Neuron (in vitro differentiated cells): Measurements from ENCODE around the gene MYOM3.

Source experiments
- H2AFZ ChIP-seq: one replicate; pipeline ENCODE4 v1.6.1; 2013; ENCODE audit warnings: low read depth, mild to moderate bottlenecking, inconsistent platforms, low read length, moderate library complexity
- H3K27me3 ChIP-seq: one replicate; pipeline ENCODE4 v1.6.1; 2013; ENCODE audit warnings: low read length; ENCODE audit not compliant: insufficient read depth
- H3K36me3 ChIP-seq: one replicate; pipeline ENCODE4 v1.6.1; 2013; ENCODE audit warnings: low read length; ENCODE audit not compliant: insufficient read depth
- H3K4me1 ChIP-seq: one replicate; pipeline ENCODE4 v1.6.1; 2013; ENCODE audit warnings: low read length; ENCODE audit not compliant: insufficient read depth
- H3K4me3 ChIP-seq: 2 replicates; pipeline ENCODE4 v1.5.1; 2013; ENCODE audit warnings: mild to moderate bottlenecking, low read length, moderate library complexity
- H3K9me3 ChIP-seq: one replicate; pipeline ENCODE4 v1.6.1; 2013; ENCODE audit warnings: low read length

The MYOM3 gene

GRCh38 chr1:24081190-24081589 lies 30.7 kb downstream of the MYOM3 start:
- H2AFZ ChIP-seq, result no peak overlapping the region
- no peaks in the 10 kb centered on the region for H3K36me3 ChIP-seq
- no peaks in the 10 kb centered on the region for H3K9me3 ChIP-seq
- H3K4me1 ChIP-seq, result no peaks in the 10 kb centered on the region
- no peak overlapping the region for H3K4me3 ChIP-seq
- H3K27me3 ChIP-seq, result peaks cover 2% of the 10 kb centered on the region

DNA sequence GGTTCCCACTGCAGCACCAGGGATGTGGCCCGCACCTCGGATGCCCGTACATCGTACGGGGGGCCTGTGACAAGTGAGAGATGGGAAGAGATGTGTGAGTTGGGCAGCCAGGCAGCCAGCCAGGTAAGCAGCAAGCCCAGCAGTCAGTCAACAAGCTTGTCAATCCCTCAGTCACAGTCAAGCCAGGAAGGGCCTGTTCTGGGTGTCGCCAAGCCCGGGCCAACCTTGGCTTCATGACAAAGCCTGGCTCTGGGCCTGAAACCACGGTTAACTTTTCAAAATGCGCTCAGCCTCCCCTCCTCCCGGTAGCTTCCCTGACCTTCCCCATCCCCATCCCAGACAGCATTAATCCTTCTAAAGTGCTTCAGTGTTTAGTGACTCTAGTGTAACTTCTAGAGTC lies 31.8 kb downstream of the MYOM3 start:
- Histone ChIP-seq H3K36me3 (no peaks in the 10 kb centered on the region), H3K27me3 (no peaks in the 10 kb centered on the region), H2AFZ (no peak overlapping the region), H3K4me3 (no peak overlapping the region), H3K4me1 (no peaks in the 10 kb centered on the region), H3K9me3 (no peaks in the 10 kb centered on the region)

GRCh38 chr1:24077278-24077978 lies 34.5 kb downstream of the MYOM3 start:
- no peaks in the 10 kb centered on the region for H3K9me3 ChIP-seq
- H3K4me3 ChIP-seq, result no peak overlapping the region
- H3K27me3 ChIP-seq, result no peaks in the 10 kb centered on the region
- no peaks in the 10 kb centered on the region for H3K4me1 ChIP-seq
- H3K36me3 ChIP-seq, result no peaks in the 10 kb centered on the region
- H2AFZ ChIP-seq, result no peak overlapping the region

- no peak overlapping the region for H3K4me3 ChIP-seq
- H3K4me1 ChIP-seq, result no peaks in the 10 kb centered on the region
- H3K36me3 ChIP-seq, result no peaks in the 10 kb centered on the region
- peaks cover 7% of the 10 kb centered on the region for H3K27me3 ChIP-seq
- H3K9me3 ChIP-seq, result no peaks in the 10 kb centered on the region
- no peak overlapping the region for H2AFZ ChIP-seq
Measured at GRCh38 chr1:24075946-24076345, 36.0 kb downstream of the MYOM3 start.

DNA sequence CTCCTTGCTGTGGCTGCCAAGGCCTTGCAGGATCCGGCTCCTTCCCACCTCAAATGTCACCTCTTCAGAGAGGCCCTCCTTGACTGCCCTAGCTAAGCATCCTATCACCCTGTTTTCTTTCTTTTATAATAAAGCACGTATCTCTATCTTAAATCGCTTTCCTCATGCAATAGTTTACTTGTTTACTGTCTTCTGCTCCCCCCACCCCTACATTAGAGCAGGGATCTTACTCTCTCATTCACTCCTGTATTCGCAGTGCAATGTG lies 36.4 kb downstream of the MYOM3 start:
- H3K9me3 ChIP-seq, result no peaks in the 10 kb centered on the region
- H3K27me3 ChIP-seq, result peaks cover 7% of the 10 kb centered on the region
- no peaks in the 10 kb centered on the region for H3K36me3 ChIP-seq
- H3K4me3 ChIP-seq, result no peak overlapping the region
- no peak overlapping the region for H2AFZ ChIP-seq
- H3K4me1 ChIP-seq, result no peaks in the 10 kb centered on the region

DNA sequence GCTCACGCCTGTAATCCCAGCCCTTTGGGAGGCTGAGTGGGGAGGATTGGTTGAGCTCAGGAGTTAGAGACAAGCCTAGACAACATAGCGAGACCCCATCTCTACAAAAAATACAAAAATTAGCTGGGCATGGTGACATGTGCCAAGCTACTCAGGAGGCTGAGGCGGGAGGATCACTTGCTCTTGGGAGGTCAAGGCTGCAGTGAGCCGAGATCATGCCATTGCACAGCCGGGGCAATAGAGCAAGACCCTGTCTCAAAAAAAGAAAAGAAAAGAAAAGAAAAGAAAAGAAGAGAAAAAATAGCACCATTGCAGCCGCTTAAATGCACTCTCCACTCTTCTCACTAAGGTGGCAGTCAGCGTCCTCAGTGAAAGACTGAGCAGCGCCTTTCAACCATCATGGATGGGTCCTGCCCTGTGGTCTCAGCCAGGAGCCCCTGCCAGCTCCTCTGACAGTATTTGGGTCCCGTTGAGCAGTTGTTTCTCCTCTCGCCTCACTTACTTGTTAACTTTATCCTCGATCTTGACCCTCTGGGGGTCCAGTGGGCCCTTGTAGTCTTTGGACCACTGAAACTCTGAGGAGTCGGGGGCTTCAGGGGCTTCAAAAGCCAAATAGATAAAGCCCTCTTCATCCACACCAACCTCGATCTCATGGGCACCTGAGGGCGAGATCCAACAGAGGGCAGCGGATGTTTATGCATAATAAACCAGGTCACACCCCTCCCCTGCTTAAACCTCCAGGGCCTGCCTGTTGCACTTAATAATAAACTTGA lies 36.9 kb downstream of the MYOM3 start:
- Histone ChIP-seq H2AFZ (no peak overlapping the region), H3K4me1 (no peaks in the 10 kb centered on the region), H3K9me3 (no peaks in the 10 kb centered on the region), H3K27me3 (peaks cover 7% of the 10 kb centered on the region), H3K4me3 (no peak overlapping the region), H3K36me3 (no peaks in the 10 kb centered on the region)

GRCh38 chr1:24074196-24074595 lies 37.7 kb downstream of the MYOM3 start:
- H3K4me1 ChIP-seq, result no peaks in the 10 kb centered on the region
- no peak overlapping the region for H2AFZ ChIP-seq
- peaks cover 7% of the 10 kb centered on the region for H3K27me3 ChIP-seq
- H3K36me3 ChIP-seq, result no peaks in the 10 kb centered on the region
- no peaks in the 10 kb centered on the region for H3K9me3 ChIP-seq
- H3K4me3 ChIP-seq, result no peak overlapping the region

DNA sequence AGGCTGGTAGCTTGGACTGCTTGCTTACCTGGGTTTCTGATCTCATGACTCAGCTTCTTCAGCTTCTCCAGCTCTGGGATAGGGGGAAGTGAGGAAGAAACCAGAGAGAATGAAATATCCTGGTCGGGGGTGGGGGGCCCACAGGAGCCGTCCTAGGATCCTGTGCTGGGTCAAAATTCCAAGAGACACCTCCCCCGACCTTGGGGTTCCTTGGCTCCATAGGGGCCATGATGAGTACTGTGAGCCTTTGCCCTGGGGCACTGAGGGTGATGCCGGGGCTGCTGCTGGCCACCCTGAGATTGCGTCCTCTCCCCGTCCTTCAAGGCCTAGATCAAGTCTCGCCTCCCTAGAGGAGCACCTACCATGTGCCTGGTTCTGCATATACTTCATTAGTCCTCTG lies 40.0 kb downstream of the MYOM3 start:
- no peak overlapping the region for H2AFZ ChIP-seq
- no peaks in the 10 kb centered on the region for H3K4me1 ChIP-seq
- no peak overlapping the region for H3K4me3 ChIP-seq
- H3K27me3 ChIP-seq, result peaks cover 7% of the 10 kb centered on the region
- H3K36me3 ChIP-seq, result no peaks in the 10 kb centered on the region
- H3K9me3 ChIP-seq, result no peaks in the 10 kb centered on the region

- Histone ChIP-seq H3K27me3 (peaks cover 7% of the 10 kb centered on the region), H3K9me3 (no peaks in the 10 kb centered on the region), H2AFZ (no peak overlapping the region), H3K4me1 (no peaks in the 10 kb centered on the region), H3K4me3 (no peak overlapping the region), H3K36me3 (no peaks in the 10 kb centered on the region)
Measured at GRCh38 chr1:24070821-24071393, 41.0 kb downstream of the MYOM3 start.

DNA sequence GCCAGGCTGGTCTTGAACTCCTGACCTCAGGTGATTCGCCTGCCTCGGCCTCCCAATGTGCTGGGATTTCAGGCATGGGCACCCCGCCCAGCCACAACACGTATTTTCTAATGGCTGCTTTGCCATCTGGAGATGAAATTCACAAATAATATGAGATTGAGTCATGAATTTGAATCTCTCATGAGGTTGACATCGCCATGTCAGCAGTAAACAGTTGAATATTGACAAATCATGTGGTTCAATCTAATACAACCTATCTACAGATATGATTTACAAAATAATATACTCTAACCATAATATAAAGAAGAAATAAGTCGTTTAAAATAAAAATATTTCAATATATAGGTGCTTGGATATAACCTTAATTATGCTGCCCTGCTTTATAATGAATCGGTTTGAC lies 42.1 kb downstream of the MYOM3 start:
- H3K27me3 ChIP-seq, result peaks cover 7% of the 10 kb centered on the region
- no peaks in the 10 kb centered on the region for H3K36me3 ChIP-seq
- no peak overlapping the region for H2AFZ ChIP-seq
- H3K4me3 ChIP-seq, result no peak overlapping the region
- H3K4me1 ChIP-seq, result no peaks in the 10 kb centered on the region
- no peaks in the 10 kb centered on the region for H3K9me3 ChIP-seq

- Histone ChIP-seq H3K36me3 (no peaks in the 10 kb centered on the region), H3K4me3 (no peak overlapping the region), H2AFZ (no peak overlapping the region), H3K27me3 (peaks cover 7% of the 10 kb centered on the region), H3K4me1 (no peaks in the 10 kb centered on the region), H3K9me3 (no peaks in the 10 kb centered on the region)
Measured at GRCh38 chr1:24067978-24068377, 44.0 kb downstream of the MYOM3 start.

DNA sequence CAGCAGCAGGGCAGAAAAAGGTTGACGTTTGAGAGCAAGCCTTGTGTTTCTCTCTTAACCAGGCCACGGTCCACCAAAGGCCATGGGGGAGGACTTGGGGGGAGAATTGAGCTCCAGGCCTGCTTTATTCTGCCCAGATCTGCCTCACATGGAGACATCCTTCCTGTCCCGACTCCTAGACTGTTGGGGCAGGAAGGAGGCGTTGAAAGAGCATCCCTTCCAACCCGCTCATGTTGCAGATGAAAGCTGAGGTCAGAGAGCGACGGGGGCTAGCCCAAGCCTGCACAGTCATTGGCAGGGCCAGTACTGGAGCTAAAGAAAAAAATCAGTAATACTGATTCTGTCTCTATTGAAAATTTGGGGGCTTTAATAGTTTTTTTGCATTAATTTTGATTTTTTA lies 46.6 kb downstream of the MYOM3 start:
- Histone ChIP-seq H2AFZ (no peak overlapping the region), H3K4me1 (no peaks in the 10 kb centered on the region)

DNA sequence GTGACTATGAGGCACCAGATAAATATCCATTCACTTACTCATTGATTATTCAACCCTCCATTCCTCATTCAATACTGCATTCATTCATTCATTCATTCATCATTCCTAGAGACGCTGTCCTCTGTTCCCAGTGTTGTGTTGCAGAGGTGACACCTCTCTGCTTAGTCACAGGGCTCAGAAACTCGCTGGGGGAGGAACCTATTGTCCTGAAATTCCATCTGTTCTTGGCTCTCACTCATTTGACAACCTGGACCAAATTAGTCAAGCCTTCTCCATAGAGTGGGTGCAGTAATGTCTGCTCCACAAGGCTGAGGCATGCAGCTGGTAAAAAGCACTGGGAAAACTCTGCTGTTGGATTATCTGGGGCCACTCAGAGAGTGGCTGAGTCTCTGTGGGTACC lies 49.7 kb downstream of the MYOM3 start:
- Histone ChIP-seq H3K9me3 (no peaks in the 10 kb centered on the region), H3K36me3 (no peaks in the 10 kb centered on the region), H3K4me1 (no peaks in the 10 kb centered on the region), H3K4me3 (no peak overlapping the region), H3K27me3 (no peaks in the 10 kb centered on the region), H2AFZ (no peak overlapping the region)

More for the DNA sequence above, 46.6 kb downstream of the MYOM3 start:
- Histone ChIP-seq H3K9me3 (no peaks in the 10 kb centered on the region), H3K4me3 (no peak overlapping the region), H3K36me3 (no peaks in the 10 kb centered on the region), H3K27me3 (no peaks in the 10 kb centered on the region)
